ENCODE results near the gene ALDH4A1.

DNA sequence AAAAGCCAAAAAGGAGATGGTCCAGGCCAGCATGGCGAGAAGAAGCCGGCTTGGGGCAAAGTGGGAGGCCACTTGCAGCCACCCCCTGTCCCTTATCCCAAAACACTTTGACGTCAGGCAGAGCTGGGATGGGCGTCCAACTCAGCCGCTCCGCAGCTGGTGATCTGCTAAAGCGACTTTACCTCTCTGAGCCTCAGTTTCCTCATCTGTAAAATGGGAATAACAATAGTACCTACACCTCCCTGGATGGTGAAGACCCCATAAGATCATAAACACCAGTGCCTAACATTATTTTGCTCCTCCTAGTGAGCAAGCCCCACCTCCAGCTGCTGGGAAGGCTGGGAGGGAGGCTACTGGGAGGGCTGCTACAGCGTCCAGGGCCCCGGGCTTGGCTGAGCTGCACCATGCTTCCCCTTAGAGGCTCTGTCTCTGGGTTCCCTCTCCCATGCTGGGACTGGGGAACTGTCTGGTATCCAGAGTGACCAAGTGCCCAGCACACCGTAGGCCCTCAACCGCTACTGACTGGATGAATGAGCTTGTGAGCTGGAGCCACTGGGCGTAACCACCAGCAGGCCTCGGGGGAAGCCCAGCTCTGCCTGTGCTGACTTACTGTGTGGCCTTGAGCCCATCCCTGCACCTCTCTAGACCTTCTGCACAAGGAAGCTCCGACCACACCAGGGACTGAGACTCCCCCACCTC, 35.8 kb upstream of the ALDH4A1 start:
- TF ChIP-seq CTCF (conservative IDR thresholded peaks at IDR 0.05; ENCODE audit: low read depth, low read length) (no peak), EZH2 (IDR thresholded peaks at IDR 0.05; ENCODE audit: low read length, unreplicated experiment) (no peak), EZH2phosphoT487 (IDR thresholded peaks at IDR 0.05; ENCODE audit: borderline replicate concordance, low read length) (no peak)
